Activated CD4-positive, alpha-beta T cell treated with anti-CD3 and anti-CD28 coated beads, Interleukin-2, amount 50 U/mL, for 4 hours (primary cell): ENCODE measurements around the gene RPP25L.

Source experiments
- DNase-seq, 2 experiments: peaks; one replicate each; pipeline ENCODE4 v3.0.0-alpha.2; 2020

The RPP25L gene

DNA sequence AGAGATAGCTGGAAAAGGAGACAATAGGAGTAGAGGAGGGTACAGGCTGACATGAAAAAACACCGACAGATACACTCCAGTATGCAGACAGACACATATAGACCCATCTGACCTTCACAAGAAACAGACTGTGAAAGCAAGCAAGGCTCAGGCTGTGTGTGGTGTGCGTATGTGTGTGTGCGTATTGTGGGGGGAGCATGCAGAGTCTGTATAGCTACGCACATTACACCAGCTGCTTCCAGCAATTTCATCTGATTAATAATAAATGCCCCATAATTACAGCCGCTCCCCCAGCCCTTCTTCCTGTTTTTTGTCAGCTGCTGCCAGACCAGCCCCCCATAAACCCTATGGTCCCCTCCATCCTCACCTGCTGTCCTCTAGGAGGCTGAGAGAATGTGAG lies 29.1 kb downstream of the RPP25L start:
- DNase-seq: no peak

DNA sequence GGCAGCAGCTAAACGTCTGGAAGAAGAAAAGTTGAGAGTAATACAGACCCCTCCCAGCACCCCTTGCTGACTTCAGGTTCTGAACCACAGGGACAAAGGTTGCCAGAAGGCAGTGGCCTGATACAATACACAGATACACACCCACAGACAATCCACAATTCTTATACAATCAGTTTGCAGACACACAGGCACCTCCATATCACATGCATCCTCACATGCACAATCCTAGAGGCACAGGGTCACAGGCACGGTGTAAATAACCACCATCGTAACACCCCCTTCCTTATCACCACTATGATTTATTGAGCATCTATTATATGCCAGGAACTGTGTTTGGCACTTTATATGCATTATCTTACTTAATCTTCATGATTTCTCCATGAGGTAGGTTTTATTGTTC lies 30.6 kb downstream of the RPP25L start:
- no peak for DNase-seq

DNA sequence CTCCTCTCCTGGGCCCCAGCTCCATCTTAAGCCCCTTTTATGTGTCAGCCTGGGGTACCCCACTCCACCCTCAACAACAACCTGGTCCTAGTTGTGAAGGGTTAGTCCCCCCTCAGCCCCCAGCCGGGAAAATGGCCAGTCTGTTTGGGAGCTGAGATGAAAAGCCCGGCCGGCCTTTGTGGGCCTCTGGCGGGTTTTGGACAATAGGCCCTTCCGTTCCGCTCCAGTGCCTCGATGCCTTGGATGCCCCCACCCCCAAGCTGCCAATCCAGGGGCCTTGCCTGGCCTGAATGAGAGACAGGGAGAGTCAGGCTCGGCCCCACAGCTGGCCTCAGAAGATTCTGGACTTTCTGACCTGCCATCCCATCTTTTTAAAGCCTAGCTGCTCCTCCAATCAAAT lies 31.5 kb downstream of the RPP25L start:
- DNase-seq: no peak

DNA sequence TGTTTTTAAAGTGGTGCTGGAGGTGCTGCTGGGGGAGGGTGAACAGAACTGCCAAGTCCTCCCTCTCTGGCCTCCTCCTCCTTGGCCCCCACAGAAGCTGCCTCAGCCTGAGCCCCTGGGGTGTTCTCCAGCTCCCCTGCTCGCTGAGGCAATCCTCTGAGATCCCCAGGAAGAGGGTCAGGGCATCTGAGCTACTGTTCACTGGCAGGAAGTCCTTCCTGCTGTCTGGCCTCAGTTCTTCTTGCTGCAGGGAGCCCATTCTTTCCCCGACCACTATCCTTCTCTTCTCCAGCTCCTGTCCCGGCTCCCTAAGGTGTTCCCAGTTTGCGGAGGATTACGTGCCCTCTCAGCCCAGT lies 32.1 kb downstream of the RPP25L start:
- no peak for DNase-seq

DNA sequence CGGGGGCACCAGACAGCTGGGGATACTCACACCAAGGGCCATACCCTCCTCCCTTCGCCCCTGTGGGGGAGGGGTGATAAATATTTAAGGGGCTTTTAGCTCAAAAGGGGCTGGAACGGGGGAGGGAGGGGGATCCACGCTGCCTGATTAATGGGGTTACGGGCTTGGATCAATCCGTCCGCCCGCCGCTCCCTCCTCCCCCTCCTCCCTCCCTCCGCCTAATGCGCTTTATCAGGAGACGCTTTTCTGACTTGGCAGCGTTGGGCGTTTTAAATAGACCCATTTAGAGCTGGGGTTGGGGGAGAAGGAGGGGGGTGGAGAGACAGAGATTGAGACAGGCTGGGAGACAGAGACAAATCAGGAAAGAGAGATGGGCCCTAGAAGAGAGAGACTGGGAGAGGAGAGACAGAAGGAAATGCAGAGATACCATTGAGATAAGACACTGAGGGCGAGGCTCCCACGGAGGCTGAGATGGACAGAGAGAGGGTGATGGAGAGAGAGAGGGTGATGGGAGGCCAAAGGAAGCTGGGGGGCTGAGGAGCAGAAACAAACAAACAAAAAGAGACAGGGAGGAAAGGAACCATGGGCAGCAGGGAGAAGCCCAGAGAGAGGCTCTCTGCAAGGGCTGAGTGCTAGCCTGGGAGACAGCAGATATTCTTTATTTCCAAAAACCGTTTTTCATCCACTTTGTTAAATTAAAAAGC lies 32.6 kb downstream of the RPP25L start:
- no peak for DNase-seq

DNA sequence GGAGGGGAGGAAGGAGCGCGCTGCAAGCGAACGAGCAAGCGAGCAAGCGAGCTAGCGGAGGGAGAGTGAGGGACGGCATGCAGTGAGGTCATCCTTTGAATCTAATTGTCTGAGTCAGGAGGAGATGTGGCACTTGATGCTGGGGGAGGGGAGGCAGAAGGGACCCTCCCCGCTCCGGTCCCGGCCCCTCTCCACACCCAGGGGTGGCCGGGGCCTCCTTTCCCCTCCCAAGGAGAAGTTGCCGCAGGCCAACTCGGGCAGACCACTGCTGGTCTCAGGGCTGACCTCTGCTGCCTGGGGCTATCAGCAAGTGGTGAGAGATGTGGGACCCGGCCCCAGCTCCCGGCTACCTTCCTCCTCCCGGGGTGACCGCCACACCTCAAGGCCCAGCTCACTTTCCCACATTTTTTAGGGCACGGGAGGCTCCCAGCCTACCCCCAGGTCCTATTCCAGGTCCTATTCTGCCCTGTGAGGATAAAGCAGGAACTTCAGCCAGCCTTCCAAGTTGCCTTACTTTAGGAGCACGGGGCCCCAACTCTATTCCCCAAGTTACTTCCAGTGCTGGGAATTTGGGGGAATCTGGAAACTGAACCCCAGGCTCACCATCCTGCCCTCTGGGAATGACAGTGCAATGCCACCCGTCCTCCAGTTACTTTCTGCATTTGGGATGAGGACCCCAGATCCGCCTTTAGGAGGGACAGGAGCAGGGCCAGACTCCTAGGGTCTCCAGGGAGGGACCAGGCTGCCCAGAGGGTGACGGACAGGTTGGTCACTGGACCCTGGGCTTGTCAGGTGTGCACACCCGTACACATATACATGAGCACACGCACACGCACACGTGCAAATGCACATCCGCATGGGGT lies 33.4 kb downstream of the RPP25L start:
- no peak for DNase-seq

DNA sequence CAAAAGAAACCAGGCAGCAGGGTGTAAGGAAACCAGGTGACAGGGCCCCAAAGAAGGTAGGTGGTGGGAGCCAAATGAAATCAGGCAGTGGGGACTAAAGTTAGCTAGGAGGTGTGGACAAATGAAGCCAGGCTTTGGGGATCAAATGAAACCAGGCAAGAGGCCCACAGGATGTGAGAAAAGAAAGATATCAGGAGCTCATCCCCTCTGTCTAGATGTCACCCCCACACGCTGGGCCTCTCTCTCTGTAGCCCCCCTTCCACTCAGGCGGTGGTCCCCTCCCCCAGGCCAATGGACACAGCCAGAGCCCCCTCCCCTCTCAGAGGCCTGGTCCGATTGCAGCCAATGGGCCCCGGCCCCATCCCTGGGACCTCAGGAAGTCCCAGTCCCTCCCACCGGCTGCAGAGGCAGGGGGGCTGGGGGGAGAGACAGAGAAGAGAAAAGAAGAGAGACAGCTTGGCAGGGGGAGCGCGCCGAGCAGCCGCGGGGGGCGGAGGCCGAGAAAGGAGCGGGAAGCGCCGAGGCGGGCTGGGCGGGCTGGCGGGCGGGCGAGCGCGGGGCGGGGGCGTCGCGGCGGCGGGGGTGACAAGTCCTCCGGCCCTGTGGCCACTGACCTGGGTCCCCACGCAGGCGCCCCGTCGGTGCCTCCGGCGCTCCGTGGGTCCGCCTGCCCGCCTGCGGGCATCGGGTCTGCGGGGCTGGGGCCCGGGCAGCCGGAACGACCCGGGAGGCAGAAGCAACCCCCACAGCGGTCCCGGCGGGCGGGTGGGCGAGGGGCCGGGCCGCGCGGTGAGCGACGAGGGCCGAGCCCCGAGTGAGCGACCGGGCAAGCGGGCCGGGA lies 34.3 kb downstream of the RPP25L start:
- no peak for DNase-seq

DNA sequence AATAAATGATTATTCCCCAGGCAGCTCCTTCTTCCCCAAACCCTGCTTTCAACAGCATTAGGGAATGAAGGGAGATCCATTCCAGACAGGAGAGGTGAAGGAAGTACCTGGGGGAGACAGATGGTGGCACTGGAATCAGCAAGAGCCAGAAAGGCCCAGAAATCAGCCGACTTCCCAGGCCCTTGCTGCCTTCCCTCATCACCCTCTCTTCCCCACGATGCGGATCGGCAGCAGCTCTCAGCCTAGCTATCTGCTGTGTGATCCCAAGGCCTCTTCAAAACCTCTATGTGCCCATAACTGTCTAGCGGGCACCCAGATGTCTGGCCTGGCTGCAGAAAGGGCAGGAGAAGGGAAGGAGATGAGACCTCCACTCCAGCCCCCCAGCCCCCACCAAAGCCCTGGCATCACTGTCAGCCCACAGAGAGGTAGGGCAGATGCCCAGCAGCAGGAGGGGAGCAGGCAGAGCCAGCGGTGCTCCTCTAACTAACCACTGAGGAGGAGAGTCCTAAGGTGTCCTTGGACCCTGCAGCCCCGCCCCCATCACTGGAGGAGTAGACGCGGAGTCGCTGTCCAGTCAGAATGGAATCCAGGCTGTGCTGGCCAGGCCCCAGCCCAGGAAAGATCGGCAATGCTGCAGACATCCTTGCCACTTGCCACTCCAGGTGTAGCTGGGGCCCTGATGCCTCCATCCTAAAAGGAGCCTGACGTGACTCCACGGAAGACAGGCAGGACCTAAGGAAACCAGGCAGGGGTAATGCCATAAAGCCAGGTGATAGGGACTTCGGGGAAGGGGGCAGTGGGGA lies 35.1 kb downstream of the RPP25L start:
- DNase-seq: no peak

DNA sequence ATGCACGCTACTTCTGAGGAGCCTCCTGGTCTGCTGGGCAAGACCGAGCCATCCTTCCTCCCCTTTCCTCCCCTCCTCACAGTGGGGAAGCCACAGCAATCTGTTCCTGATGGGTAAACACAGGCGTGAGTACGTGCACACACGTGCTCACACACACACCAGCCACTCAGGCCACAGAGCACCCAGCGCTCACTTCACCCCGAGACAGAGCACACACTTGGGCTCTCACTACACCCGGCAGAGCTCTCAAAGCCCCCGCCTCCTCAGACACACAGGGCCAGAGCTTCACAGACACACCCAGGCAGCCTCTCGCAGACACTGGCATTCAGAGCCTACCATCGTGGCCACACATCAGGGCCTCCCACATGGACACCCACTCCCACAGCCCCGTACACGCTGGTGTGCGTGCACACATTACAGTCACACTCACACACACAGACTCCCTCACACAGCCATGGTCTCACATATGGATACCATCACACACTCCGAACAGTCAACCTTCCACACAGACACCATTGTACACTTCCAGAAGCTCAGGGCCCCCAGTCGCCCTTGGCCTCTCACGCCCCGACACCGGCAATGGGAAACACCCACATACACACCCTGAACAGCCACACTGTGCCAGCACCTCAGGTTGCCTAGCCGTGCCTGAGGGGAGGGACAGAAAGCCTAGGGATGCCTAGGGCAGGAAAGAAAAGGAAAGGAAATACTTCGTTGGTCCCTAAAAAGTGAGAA lies 35.9 kb downstream of the RPP25L start:
- no peak for DNase-seq

DNA sequence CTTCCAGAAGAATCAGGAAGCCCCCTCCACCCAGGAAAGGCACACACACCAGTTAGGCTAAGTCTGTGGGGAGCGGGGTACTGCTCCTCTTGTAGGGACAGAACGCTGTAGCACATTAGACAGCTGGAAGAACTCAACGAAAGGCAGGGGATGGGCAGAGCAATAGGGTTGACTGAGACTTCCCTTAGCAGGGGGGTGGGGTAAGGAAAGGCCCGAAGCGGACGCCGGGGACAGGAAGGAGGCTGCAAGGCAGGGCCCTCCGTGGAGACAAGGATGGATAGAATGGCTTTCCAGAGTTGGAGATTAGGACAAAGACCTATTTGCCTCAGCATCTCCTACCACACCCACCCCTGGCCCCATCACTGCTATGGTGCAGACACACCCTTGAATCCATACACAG lies 36.7 kb downstream of the RPP25L start:
- DNase-seq: no peak

DNA sequence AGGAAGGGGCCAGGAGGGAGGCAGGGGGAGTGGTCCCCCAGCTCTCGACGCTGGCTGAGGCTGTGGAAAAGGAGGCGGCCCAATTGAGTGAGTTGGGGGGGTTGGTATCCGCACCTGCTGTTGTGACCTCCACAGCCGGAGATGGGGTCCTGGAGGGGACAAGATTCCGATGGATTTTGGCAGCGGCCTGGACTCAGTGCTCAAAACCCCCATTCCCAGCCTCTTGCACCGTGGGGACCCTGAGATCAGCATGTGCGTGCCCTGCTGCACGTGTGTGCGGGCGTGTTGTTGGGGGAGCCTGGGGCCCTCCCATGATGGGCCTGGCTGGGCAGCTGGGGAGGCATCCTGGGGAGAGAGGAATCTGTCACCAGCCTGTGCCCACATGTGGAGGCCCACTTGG lies 37.3 kb downstream of the RPP25L start:
- no peak for DNase-seq

DNA sequence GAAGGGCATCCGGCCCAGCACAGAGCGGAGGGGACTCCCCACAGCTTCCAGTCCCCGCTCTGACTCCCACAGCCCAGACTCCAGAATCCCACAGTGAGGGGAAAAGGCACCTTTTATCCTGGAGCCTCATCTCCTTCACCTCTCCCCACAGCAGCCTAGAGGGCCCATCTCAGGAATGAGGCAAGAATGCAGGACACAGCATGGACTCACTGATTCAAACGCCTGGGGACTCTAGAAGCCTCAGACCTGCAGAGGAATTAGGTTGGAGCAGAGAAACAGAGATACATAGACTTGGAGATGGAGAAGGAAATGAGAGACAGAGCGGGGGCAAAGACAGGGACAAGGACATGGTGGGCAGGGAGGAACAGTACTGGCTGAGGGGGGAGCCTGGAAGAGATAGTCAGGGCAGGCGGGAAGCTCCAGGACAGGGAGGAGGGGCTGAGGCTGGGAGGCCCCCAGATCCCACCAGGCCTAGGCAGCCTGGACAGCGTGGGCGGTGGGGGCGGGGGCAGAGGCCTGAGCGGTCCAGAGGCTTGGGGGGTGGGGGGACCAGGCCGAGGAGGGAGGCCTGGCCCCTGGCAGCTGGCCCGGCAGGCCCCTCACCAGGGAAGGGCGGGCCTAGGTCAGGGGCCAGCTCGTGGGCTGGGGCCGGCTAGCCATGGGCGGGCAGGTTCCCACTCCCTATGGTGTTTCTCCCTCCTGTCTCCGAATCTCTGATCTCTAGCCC lies 38.1 kb downstream of the RPP25L start:
- no peak for DNase-seq

DNA sequence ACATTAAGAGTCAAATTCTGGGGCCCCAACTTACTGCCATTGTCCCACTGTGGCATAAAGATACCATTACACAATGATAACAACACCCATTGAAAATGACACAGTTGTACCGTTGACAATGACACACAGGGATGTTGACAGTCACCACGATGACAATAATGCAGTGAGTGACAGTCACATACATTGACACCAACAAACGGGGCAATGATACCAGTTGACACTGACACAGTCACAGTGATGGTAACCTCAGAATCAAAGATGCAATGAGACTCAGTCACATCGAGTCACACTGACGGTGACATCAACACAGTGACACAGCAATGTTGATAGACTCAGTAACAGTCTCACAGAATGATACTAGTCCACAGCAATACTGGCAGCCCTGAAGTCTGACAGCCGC lies 39.3 kb downstream of the RPP25L start:
- no peak for DNase-seq

DNA sequence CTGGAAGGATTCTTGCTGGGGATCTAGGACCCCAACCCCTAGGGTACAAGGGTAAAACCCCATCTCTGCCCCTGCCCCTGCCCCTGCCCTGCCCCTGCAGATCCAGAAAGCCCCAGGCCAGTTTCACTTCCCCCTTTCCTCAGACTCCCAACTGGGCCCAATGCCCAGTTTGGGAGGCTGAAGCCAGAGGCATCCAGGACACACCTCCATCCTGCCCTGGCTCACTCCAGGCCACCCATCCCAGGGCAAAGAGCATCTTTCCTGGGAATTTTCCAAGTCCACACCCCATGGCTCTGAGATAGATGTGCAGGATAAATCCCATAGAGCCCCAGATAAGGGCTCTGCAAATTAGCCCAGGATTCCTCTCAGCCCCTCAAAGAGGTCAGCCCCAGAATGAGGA lies 39.8 kb downstream of the RPP25L start:
- no peak for DNase-seq

DNA sequence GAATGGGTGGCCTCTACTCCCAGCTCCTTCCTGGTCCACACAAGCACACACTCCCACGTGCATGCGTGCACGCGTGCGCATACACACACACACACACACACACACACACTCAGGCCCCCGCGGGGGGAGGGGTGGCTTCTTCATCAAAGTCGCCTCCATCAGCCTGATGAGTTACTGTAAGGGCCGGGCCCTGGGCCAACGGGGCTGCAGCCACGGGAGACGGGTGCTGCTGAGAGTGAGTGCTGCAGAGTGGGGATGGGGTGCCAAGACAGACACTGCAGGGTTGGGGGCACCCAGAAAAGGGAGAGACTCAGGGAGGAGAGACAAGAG lies 40.5 kb downstream of the RPP25L start:
- DNase-seq: no peak

DNA sequence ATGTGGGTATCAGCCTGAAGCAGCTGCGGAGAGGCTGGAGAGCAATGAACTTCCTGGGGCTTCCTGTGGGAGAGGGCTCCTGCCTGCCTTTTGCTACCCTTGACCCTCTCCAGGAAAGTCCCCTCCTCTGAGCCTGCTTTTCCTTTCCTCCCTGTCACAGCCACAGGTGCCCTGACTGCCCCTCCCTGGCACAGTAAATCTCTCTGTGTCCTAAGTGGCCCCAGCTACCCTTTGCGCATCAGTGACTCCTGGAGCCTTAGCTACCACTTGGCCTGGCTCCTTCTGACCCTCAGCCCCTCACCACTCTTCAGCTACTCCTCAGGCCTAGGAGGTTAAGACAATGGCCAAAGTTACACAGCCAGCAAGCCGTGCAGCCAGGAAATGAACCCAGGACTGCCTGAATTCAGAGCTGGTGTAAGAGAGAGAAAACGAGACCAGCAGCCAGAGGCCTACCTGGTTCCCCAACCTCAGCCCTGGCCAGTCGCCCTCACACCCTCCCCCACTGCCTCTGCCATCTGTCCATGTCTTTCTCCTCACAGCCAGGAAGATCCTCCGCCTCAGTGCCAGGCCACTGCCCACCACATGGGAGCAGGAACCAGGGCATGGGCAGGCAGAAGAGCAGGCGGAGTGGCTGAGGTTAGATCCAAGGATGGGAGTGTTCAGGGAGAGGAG lies 41.0 kb downstream of the RPP25L start:
- DNase-seq: no peak

DNA sequence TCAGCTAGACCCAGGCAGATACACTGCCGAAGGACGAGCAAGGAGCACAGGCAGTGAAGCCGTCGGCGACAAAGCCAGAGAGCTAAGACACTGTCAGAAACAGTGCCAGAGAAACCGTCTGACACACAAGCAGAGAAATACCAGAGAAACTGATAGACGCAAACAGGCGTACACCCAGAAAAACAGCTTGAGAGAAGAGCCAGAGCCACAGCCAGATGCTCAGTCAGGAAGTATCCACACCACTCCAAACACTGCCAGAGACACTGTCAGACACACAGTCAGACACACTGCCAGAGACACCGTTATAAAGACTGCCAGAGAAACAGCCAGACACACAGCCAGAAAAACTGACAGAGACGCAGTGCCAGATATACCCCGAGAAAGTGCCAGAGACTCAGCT lies 41.5 kb downstream of the RPP25L start:
- no peak for DNase-seq

DNA sequence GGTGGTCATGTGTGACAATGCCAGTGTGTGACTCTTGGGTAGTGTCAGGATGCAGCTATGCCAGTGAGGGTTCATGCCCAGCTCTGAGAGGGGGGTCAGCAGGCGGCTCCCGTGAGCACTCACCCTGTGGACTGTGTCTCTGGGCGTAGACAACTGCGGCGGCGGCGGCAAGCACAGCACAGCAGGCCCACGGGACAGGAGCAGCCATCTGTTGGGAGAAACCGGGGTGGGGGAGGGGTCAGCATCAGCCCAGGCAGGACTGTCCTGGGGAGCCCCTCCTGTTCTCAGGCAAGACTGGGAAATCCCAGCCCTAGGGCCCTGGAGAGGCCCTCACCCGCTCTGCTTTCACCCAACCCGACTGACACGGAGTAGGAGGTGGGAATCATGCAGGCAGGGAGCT lies 43.1 kb downstream of the RPP25L start:
- DNase-seq: no peak

DNA sequence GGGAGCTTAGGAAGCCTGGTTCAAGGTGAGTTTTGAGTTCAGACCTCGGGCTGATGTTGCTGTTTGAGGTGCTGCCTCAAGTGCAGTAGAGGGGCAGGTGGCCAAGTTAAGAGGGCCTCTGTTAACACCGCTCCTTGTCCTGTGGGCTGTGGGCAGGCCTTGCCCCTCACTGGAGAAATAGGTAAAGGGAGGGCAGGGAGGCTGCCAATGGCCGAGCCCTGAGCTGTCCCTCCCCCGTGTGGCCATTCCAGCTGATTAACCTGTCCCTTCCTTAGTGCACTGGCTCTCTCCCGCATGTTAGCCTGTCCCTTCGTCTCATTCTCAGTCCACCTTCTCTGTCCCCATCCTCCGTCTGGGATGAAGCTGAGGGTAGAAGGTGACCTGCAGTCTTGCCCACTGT lies 43.8 kb downstream of the RPP25L start:
- DNase-seq: no peak

DNA sequence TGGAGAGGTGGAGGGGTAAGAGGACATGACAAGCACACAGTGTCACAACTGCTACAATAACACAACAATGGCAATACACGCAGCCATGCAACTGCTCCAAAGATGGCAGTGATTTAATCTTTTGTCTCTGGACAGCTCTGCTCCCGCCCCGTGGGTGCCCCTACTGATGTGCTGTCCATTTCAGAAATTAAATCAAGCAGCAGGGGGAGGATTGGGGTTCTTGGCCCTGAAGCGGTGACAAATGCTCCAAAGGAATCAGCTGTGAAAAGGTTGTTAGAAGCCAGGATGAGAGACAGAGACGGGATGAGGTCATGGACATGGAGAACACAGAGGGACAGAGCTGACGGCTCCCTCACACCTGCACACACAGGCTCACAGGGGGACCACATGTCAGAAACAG lies 44.9 kb downstream of the RPP25L start:
- no peak for DNase-seq

DNA sequence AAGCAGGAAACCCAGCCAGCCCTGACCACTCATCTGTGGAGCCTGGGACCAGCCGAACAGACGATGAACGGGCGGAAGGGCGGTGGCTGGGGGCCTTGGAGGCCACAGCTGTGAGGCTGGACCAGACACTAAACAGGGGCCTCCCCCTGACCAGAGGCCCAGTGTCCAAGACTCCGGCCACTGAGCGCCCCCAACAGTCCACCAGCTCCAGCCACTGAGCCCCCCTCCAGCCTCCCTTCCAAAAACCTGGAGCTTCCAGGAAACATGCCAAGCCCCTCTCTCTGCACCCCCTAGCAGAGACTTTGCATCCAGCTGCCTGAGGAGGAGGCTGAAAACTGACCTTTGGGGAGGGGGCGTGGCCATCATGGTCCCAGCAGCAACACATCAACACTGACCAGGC lies 45.6 kb downstream of the RPP25L start:
- DNase-seq: no peak
